Smooth muscle cell (in vitro differentiated cells): ENCODE data around the gene TKT. TPM values are rescaled to one million over a fixed set of nuclear protein-coding genes. Genes with fewer than 3 reads are reported as not detected.

Source experiments
- DNase-seq: peaks from one replicate; lab custom pipeline; 2025; ENCODE audit not compliant: unreplicated experiment; lab: John Stamatoyannopoulos, UW
- H2AFZ ChIP-seq: fragments of 200-600 bp; sonication (generic); 2 replicates; pipeline ENCODE4 v1.6.0; 2016; ENCODE audit warnings: antibody characterized with exemption, low read depth, mild to moderate bottlenecking
- H3F3A ChIP-seq: fragments of 200-600 bp; sonication (generic); 2 replicates; pipeline ENCODE4 v1.6.0; 2017; ENCODE audit warnings: antibody characterized with exemption, low read depth
- H3K27ac ChIP-seq: fragments of 200-600 bp; sonication (generic); 2 replicates; pipeline ENCODE4 v1.5.1; 2016; ENCODE audit warnings: low read depth, mild to moderate bottlenecking
- H3K27me3 ChIP-seq: fragments of 200-600 bp; sonication (generic); 2 replicates; pipeline ENCODE4 v1.6.1; 2016; ENCODE audit warnings: low read depth, mild to moderate bottlenecking
- H3K36me3 ChIP-seq: fragments of 200-600 bp; sonication (generic); 2 replicates; pipeline ENCODE4 v1.5.1; 2016; ENCODE audit warnings: low read depth
- H3K4me1 ChIP-seq: fragments of 200-600 bp; sonication (generic); 2 replicates; pipeline ENCODE4 v1.5.1; 2016; ENCODE audit warnings: low read depth
- H3K4me2 ChIP-seq: fragments of 200-600 bp; sonication (generic); 2 replicates; pipeline ENCODE4 v1.6.0; 2016; ENCODE audit warnings: mild to moderate bottlenecking
- H3K4me3 ChIP-seq: fragments of 200-600 bp; sonication (generic); 2 replicates; pipeline ENCODE4 v1.5.1; 2016; ENCODE audit warnings: mild to moderate bottlenecking
- H3K79me2 ChIP-seq: fragments of 200-600 bp; sonication (generic); 2 replicates; pipeline ENCODE4 v1.6.0; 2016; ENCODE audit warnings: low read depth, mild to moderate bottlenecking
- H3K9ac ChIP-seq: fragments of 200-600 bp; sonication (generic); 2 replicates; pipeline ENCODE4 v1.6.0; 2016; ENCODE audit warnings: low read depth
- H3K9me3 ChIP-seq: fragments of 200-600 bp; sonication (generic); replicated peaks from 2 replicates; pipeline ENCODE4 v1.5.1; 2016; ENCODE audit warnings: low read depth
- H4K20me1 ChIP-seq: fragments of 200-600 bp; sonication (generic); 2 replicates; pipeline ENCODE4 v1.6.0; 2016; ENCODE audit warnings: low read depth
- WGBS: methylation state at CpG from one replicate; pipeline ENCODE4 v1.1.7; 2016; ENCODE audit warnings: low lambda C conversion rate; 5-methylcytosine and 5-hydroxymethylcytosine counted together
- polyA plus RNA-seq: library from polyadenylated mRNA; unstranded; fragments of >200 nt; fragmentation: Nextera tagmentation; extraction: Ambion mirVana; gene quantifications from 2 replicates; pipeline ENCODE4 v1.2.1, GENCODE V29; 2016
- total RNA-seq: library from RNA; depleted of rRNA; stranded (reverse); fragments of >200 nt; gene quantifications from 2 replicates; pipeline ENCODE4 v1.2.3, GENCODE V29; 2014
- TF ChIP-seq, protein P1 (sequence below): fragments of 200-600 bp; sonication (generic); IDR thresholded peaks from 2 replicates; pipeline ENCODE4 v1.5.1; 2017; ENCODE audit warnings: borderline replicate concordance, mild to moderate bottlenecking, antibody characterized with exemption; ENCODE audit not compliant: insufficient read depth, poor library complexity, severe bottlenecking

Gene TKT
- total and polyA plus RNA-seq, 2 experiments from 2014 or later = 124 to 138 TPM

DNA sequence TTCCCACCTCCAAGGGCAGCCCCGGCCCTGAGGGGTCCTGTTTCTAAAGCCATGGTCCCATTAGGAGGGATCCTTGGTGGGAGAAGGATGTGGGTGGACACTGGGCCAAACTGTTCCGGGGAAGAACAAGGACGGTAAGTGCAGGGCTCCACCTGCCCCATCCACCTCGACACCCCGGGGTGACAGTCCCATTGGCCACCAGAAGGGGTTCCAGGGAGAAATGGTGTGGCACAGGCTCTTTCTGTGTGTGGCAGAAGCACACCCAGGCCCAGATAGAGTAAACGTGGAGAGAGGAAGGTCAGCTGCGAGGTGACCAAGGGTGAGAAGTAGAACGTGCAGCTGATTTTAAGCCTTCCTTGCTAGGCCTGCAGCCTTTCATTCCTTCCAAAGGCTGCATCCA is 12.0 kb downstream of the TKT start:
- WGBS = 85% methylated on average over 8 of the region's 8 CpGs
- H3K9ac ChIP-seq = no peak overlapping the region
- H2AFZ ChIP-seq = no peak overlapping the region
- no peak for DNase-seq
- H3K4me3 ChIP-seq = no peak overlapping the region
- H4K20me1 ChIP-seq = peaks cover 90% of the 10 kb centered on the region
- TF ChIP-seq, protein P1, sequence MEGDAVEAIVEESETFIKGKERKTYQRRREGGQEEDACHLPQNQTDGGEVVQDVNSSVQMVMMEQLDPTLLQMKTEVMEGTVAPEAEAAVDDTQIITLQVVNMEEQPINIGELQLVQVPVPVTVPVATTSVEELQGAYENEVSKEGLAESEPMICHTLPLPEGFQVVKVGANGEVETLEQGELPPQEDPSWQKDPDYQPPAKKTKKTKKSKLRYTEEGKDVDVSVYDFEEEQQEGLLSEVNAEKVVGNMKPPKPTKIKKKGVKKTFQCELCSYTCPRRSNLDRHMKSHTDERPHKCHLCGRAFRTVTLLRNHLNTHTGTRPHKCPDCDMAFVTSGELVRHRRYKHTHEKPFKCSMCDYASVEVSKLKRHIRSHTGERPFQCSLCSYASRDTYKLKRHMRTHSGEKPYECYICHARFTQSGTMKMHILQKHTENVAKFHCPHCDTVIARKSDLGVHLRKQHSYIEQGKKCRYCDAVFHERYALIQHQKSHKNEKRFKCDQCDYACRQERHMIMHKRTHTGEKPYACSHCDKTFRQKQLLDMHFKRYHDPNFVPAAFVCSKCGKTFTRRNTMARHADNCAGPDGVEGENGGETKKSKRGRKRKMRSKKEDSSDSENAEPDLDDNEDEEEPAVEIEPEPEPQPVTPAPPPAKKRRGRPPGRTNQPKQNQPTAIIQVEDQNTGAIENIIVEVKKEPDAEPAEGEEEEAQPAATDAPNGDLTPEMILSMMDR = no peak
- peaks cover 12% of the 10 kb centered on the region for H3K4me1 ChIP-seq
- no peak overlapping the region for H3K27ac ChIP-seq
- no peaks in the 10 kb centered on the region for H3K9me3 ChIP-seq
- peaks cover 17% of the 10 kb centered on the region for H3F3A ChIP-seq
- no peak overlapping the region for H3K4me2 ChIP-seq
- H3K79me2 ChIP-seq = peaks cover 82% of the 10 kb centered on the region
- no peaks in the 10 kb centered on the region for H3K27me3 ChIP-seq
- H3K36me3 ChIP-seq = no peaks in the 10 kb centered on the region

DNA sequence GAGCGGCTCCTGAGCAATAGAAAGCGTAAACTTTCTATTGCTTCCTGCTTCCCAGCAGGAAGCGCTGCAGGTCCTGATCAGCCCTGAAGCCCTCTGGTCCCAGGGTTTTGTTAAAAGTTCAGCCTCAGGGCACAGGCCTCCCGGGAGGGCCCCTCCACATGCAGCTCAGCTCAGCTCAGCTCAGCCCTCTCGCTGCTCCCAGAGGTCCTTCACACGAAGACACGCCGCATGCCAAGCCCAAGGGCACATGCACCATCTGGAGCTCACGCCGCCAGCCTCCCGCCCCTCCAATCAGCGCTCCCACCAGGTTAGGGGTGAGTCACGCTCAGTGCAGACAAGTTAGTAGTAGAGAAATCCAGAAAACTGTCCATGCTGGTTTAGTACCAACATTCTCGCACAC is 12.7 kb downstream of the TKT start:
- H3K79me2 ChIP-seq = peaks cover 76% of the 10 kb centered on the region
- H2AFZ ChIP-seq = no peak overlapping the region
- H3K27ac ChIP-seq = peak overlapping the region; percentile 28
- H3K9me3 ChIP-seq = no peaks in the 10 kb centered on the region
- TF ChIP-seq, protein P1 = no peak
- peaks cover 20% of the 10 kb centered on the region for H3F3A ChIP-seq
- no peaks in the 10 kb centered on the region for H3K36me3 ChIP-seq
- peaks cover 12% of the 10 kb centered on the region for H3K4me1 ChIP-seq
- peaks cover 84% of the 10 kb centered on the region for H4K20me1 ChIP-seq
- H3K4me2 ChIP-seq = no peak overlapping the region
- DNase-seq = no peak
- H3K27me3 ChIP-seq = no peaks in the 10 kb centered on the region
- H3K4me3 ChIP-seq = no peak overlapping the region
- 71% methylated on average over 14 of the region's 14 CpGs for WGBS
- H3K9ac ChIP-seq = no peak overlapping the region

DNA sequence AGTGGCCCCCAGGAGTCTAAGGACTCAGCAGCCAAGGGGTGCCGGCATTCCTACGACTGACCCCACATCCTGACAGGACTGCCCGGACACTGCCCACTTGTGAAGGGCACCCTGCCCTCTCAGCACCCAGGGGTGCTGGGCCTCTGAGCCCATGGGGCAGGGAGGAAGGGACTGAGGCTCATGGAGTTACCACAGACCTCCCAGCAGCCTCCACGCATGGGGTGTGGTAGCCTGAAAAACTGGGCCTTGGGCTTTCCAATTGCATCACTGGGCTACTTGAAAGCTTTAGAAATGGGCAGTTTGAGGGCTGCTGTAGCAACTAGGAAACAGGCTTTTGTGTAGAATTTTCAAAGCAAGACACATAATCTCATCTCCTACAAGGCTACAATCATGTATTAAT is 13.2 kb downstream of the TKT start:
- peak overlapping the region; percentile 28 for H3K27ac ChIP-seq

DNA sequence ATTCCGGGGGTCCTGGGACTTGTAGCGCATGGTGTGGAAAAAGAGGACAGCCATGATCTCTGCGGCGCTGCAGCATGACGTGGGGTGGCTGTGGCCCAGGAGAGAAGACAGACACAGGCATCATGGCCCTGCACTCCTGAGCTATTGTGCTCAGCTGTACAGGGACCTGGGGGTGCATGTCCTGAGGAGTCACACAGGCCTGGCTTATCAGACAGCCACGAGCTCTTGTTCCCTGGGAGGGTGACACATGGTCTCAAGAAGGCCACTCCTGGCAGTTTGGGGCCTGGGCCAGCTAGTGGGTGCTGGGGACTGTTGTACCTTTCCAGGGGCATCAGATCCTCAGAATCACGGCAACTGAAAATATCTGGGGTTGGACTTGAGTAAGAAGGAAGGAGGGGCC is 13.7 kb downstream of the TKT start:
- H3K27ac ChIP-seq = no peak overlapping the region
- WGBS = 90% methylated on average over 7 of the region's 7 CpGs
- H3K9me3 ChIP-seq = no peaks in the 10 kb centered on the region
- H3K4me3 ChIP-seq = no peak overlapping the region
- DNase-seq = no peak
- H3K79me2 ChIP-seq = peaks cover 66% of the 10 kb centered on the region
- peaks cover 74% of the 10 kb centered on the region for H4K20me1 ChIP-seq
- TF ChIP-seq, protein P1 = no peak
- H3K9ac ChIP-seq = no peak overlapping the region
- peaks cover 21% of the 10 kb centered on the region for H3F3A ChIP-seq
- no peak overlapping the region for H2AFZ ChIP-seq
- H3K4me1 ChIP-seq = peaks cover 16% of the 10 kb centered on the region
- H3K4me2 ChIP-seq = no peak overlapping the region
- H3K27me3 ChIP-seq = no peaks in the 10 kb centered on the region
- no peaks in the 10 kb centered on the region for H3K36me3 ChIP-seq

More for the DNA sequence above, 13.2 kb downstream of the TKT start:
- Histone ChIP-seq H4K20me1 (peaks cover 78% of the 10 kb centered on the region), H3F3A (peaks cover 20% of the 10 kb centered on the region), H3K4me1 (peaks cover 16% of the 10 kb centered on the region), H3K4me3 (no peak overlapping the region), H3K79me2 (peaks cover 71% of the 10 kb centered on the region), H3K27me3 (no peaks in the 10 kb centered on the region), H2AFZ (no peak overlapping the region), H3K36me3 (no peaks in the 10 kb centered on the region), H3K4me2 (no peak overlapping the region), H3K9me3 (no peaks in the 10 kb centered on the region), H3K9ac (no peak overlapping the region)
- DNase-seq = no peak
- TF ChIP-seq, protein P1 = no peak
- WGBS = 77% methylated on average over 4 of the region's 4 CpGs
